Inflammatory macrophage (primary cell): ENCODE results near the gene PRIMPOL.
A peak's percentile ranks its signal among the peaks of the same experiment; 100 is the strongest.
"Not testable (repeated sequence)": the region's sequence is repeated elsewhere in the genome, so short reads cannot be mapped to it uniquely, and the experiment has no call there.

Source experiments
- DNase-seq, 2 donors: peaks; one replicate each; pipeline ENCODE4 v3.0.0-alpha.2; 2020 to 2022

Gene PRIMPOL

GRCh38 chr4:184715526-184715925 lies 66.0 kb downstream of the PRIMPOL start:
- no peak for DNase-seq

GRCh38 chr4:184719407-184719806 lies 69.9 kb downstream of the PRIMPOL start:
- no peak for DNase-seq

DNA sequence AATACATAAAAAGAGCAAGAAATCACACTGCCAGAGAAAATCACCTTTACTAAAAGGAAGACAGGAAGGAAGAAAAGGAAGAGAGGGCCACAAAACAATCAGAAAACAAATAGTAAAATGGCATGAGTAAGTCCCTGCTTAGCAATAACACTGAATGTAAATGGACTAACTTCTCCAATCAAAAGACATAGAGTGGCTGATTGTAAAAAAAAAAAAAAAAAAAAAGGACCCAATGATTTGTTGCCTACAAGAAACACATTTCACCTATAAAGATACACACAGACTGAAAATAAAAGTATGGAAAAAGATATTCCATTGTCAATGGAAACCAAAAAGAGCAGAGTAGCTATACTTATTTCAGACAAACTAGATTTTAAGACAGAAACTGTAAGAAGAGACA lies 71.7 kb downstream of the PRIMPOL start:
- no peak for DNase-seq

- no peak for DNase-seq
These were observed 73.3 kb downstream of the PRIMPOL start for GRCh38 chr4:184722798-184723197.

- peak; percentile 30 to 54 for DNase-seq
These were observed 77.9 kb downstream of the PRIMPOL start for GRCh38 chr4:184727430-184727829.

DNA sequence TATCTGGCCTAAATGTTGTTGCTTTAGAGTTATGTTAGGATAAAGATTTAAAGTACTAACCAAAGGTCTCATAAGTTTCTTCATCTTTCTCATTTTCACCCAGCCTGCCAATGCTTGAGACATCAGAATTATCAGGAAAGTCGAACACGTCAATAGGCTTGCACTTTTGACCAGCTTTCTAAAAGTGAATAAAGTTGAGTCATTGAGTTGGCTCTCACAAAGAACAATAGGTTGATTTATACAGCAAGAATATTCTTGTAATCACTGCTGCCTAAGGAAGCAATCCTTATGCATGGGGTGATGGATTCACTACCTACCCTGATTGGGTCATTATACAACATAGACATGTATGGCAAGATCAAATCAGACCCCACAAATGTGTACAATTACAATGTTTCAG lies 79.3 kb downstream of the PRIMPOL start:
- no peak for DNase-seq

DNA sequence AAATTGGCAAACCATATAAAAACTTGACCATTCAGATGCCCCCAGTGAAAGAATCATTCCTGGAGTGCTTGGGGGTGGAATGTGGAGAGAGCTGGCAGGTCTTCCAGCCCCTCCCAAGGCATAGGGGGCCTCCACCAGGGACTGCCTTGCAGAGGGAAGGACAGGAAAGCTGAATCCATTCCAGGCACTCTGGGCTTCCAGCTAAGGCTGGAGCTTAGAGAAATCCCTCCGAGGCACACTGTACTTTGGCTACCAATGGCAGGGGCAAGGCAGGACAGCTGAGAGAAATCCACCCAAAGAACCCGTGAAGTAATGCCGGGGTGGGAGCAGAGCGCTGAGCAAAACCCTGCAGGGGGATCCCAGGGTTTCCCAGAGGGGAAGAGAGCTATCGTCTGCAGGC lies 80.4 kb downstream of the PRIMPOL start:
- no peak for DNase-seq

DNA sequence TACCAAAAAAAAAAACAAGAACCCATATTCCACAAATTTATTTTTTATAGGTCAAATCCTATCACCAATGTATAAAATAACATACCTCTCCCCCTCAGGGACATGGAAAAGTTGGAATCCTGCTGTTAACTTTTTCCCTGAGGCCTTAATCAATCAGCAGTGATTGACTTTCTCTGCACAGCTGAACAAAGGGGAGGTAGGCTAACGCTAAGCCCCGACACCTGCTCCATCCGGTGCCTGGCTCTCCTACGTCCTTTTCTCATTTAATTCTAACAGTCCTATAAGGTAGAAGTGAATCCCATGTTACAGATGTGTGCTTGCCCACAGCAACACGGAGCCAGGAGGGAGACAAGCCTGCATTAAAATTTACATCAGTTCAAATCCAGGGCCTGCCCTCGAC lies 81.5 kb downstream of the PRIMPOL start:
- no peak for DNase-seq

DNA sequence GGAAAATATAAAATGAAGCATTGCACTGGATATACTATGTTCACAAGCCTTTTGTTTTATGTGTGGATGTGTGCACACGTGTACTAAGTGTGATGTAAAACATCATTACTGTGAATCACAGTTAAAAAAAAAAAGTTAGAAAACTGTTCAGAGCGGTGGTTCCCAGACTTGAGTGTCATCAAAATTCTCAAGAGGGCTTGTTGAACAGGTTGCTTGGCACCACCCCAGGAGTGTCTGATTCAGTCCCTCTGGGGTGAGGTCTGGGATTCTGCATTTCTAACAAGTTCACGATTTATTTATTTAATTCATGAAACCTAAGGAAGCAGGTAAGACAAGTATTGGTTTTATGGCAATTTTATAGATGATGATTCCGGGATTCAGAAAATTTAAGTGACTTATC lies 82.6 kb downstream of the PRIMPOL start:
- no peak for DNase-seq

DNA sequence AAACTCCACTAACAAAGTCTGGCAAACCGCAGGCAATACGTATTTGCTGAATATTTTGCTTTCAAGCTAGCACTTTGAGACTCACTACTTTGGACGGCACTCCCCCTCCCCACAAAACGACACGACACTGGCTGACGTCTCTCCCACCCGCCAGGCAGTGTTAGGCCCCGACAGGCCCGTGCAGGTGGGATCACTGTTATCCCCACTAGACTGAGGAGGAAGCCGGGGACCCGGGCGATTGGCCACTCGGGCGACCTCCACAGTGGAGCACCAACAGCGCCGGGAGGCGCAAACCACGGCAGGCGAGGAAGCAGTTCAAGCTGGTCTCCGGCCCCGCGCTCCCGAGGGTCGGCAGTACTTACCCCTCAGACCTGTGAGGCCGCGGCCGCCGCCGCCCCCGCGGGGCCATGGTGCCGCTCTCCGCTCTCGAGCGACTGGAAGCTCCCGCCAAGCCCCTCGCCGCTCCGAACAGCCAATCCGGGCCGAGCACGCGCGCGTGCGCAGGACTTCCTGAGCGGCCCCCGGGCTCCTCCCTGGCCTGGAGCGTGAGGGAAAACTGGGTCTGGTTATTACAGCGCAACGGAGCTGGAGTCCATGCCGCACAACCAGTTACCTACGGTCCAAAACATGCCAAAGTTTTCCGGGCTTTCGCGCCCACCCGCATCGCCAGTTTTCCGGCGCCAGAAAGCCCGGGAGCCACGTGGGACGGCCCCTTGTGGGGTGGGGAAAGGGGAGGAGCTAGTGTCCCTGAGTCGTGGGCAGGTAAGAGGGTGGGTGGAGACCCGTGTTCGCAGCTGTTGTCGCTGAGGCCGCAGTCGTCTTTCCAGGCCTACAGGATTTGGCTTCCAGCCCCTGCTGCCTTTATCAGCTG lies 84.4 kb downstream of the PRIMPOL start, which contains the start of gene CENPU:
Gene CENPU (minus strand): TSS at position 443 of the 871 bp plus-strand sequence. CDS start 34 bp downstream, at position 409.
- DNase-seq: peak; percentile 98

DNA sequence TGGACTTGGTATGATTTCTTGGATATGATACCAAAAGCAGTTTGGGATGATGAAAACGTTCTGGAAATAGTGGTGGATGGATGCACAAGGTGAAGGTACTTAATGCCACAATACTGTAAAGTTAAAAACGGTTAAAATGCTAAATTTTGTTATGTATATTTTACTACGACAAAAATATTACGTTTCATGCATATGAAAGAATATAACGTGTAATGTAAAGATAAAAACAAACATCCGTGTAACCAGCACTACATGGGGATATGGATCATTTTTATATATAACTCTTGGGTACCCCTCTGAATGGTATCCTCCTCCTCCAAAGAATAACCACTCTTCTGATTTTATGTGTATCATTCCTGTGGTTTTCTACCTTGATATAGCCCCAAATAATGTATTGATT lies 85.2 kb downstream of the PRIMPOL start:
- no peak for DNase-seq

DNA sequence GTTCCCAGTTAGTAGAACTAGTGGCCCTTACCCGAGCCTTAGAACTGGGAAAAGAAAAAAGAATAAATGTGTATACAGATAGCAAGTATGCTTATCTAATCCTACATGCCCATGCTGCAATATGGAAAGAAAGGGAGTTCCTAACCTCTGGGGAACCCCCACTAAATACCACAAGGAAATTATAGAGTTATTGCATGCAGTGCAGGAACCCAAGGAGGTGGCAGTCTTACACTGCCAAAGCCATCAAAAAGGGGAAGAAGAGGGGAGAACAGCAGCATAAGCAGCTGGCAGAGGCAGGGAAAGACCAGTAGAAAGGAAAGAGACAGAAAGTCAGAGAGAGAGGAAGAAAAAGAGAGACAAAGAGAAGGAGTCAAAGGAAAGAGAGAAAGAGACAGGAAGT lies 90.0 kb downstream of the PRIMPOL start:
- DNase-seq: peak; percentile 69 to 74

- DNase-seq: no peak
These were observed 91.4 kb downstream of the PRIMPOL start for GRCh38 chr4:184740980-184741391.

GRCh38 chr4:184741651-184742050 lies 92.1 kb downstream of the PRIMPOL start:
- DNase-seq: not testable (repeated sequence)

DNA sequence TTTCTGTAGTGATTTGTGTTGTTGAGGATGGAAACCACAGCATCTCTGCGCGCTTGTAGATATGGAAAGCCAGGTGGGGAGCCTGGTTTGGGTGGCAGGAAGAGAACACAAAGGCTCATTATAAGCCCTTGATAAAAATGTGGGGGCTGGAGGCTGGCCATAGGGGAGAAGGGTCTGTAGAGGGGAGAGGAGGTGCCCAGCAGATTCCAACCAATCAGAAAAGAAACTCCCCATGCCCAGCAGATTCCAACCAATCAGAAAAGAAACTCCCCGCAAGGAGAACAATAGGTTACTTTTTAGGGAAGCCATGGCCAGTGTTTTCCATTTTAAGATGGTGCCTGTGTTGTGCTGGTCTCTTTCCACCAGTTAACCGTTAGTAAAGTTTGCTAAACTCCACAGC lies 94.1 kb downstream of the PRIMPOL start:
- no peak for DNase-seq

DNA sequence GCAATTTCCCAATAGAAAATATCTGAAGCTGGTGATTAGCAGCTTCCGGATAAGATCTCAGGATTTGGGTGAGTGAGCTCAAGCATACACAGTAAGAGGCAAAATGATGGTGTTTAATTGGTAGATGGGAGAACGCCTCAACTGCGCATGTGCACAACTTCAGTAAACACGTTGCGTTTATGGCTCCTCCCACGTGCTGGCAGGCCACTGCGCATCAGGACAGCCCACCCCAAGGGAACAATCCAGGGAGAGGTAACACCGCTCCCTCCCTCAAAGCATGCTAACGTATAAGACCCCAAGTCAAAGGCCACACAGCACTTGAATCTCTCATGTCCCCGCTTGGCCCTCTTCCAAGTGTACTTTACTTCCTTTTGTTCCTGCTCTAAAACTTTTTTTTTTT lies 94.7 kb downstream of the PRIMPOL start:
- DNase-seq: no peak
